OCI-LY7 (cell line): ENCODE measurements around the gene BOK.

Experiments used
- EZH2phosphoT487 ChIP-seq: fragments of 200-600 bp; sonication (generic); IDR thresholded peaks from 2 replicates; pipeline ENCODE4 v1.6.1; 2018; ENCODE audit warnings: low read depth, borderline replicate concordance, mild to moderate bottlenecking, mixed run types, antibody characterized with exemption, low read length, moderate library complexity, mixed read lengths
- TF ChIP-seq, protein P1 (sequence below): fragments of 200-600 bp; sonication (generic); conservative IDR thresholded peaks from 2 replicates; pipeline ENCODE4 v1.5.1; 2014; ENCODE audit warnings: mild to moderate bottlenecking, antibody characterized with exemption, low read length, moderate library complexity, mixed read lengths

DNA sequence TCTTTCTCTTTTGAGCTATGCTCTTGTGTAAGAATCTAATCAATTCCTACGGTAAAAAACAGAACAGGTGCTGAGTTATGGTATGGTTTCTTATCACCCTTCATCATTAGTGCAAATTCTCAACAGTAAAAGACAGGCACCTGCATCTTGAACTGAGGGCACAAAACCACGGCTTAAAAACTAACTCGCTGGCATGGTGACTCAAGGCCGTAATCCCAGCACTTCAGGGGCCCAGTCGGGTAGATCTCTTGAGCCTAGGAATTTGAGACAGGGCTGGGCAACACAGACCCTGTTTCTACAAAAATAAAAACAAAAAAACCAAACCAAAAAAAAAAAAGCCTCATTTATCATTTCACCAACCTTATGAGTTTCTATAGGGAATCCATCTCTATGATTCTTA, 45.1 kb downstream of the BOK start:
- TF ChIP-seq, protein P1, sequence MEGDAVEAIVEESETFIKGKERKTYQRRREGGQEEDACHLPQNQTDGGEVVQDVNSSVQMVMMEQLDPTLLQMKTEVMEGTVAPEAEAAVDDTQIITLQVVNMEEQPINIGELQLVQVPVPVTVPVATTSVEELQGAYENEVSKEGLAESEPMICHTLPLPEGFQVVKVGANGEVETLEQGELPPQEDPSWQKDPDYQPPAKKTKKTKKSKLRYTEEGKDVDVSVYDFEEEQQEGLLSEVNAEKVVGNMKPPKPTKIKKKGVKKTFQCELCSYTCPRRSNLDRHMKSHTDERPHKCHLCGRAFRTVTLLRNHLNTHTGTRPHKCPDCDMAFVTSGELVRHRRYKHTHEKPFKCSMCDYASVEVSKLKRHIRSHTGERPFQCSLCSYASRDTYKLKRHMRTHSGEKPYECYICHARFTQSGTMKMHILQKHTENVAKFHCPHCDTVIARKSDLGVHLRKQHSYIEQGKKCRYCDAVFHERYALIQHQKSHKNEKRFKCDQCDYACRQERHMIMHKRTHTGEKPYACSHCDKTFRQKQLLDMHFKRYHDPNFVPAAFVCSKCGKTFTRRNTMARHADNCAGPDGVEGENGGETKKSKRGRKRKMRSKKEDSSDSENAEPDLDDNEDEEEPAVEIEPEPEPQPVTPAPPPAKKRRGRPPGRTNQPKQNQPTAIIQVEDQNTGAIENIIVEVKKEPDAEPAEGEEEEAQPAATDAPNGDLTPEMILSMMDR = no peak
- no peak for TF ChIP-seq EZH2phosphoT487
